HG03139 (cell line): ENCODE results near the gene SHLD1.
"Not testable (repeated sequence)": the region's sequence is repeated elsewhere in the genome, so short reads cannot be mapped to it uniquely, and the experiment has no call there.

Source experiments
- ATAC-seq: cut with Tn5 transposase; IDR thresholded peaks from one replicate; pipeline ENCODE4 v1.9.1; 2021; ENCODE audit not compliant: unreplicated experiment

The SHLD1 gene

GRCh38 chr20:5749952-5750779 is at the start of gene SHLD1:
TSS of gene SHLD1 (plus strand) at chr20:5750401. CDS start at chr20:5772866, 22,465 bp downstream.
- peak; percentile 94 for ATAC-seq

GRCh38 chr20:5702339-5702738 is 47.9 kb upstream of the SHLD1 start:
- ATAC-seq = not testable (repeated sequence)

- ATAC-seq = no peak
Observed at GRCh38 chr20:5703681-5704101, 46.5 kb upstream of the SHLD1 start.

- no peak for ATAC-seq
Observed at GRCh38 chr20:5705827-5706226, 44.4 kb upstream of the SHLD1 start.

GRCh38 chr20:5706797-5707196 is 43.4 kb upstream of the SHLD1 start:
- ATAC-seq = no peak

- ATAC-seq = no peak
Observed at GRCh38 chr20:5710551-5710950, 39.6 kb upstream of the SHLD1 start.

- no peak for ATAC-seq
Observed at GRCh38 chr20:5714261-5715041, 35.8 kb upstream of the SHLD1 start.

- no peak for ATAC-seq
Observed at GRCh38 chr20:5715071-5715841, 34.9 kb upstream of the SHLD1 start.

GRCh38 chr20:5716953-5717352 is 33.2 kb upstream of the SHLD1 start:
- ATAC-seq = no peak

- no peak for ATAC-seq
Observed at GRCh38 chr20:5718896-5719595, 31.2 kb upstream of the SHLD1 start.

GRCh38 chr20:5719861-5720403 is 30.3 kb upstream of the SHLD1 start:
- ATAC-seq = no peak

- no peak for ATAC-seq
Observed at GRCh38 chr20:5720696-5721095, 29.5 kb upstream of the SHLD1 start.

- ATAC-seq = not testable (repeated sequence)
Observed at GRCh38 chr20:5721356-5721755, 28.8 kb upstream of the SHLD1 start.

GRCh38 chr20:5722927-5723326 is 27.3 kb upstream of the SHLD1 start:
- no peak for ATAC-seq

- not testable (repeated sequence) for ATAC-seq
Observed at GRCh38 chr20:5725183-5725463, 25.1 kb upstream of the SHLD1 start.

GRCh38 chr20:5727018-5727515 is 23.1 kb upstream of the SHLD1 start:
- ATAC-seq = no peak

- no peak for ATAC-seq
Observed at GRCh38 chr20:5729348-5729747, 20.9 kb upstream of the SHLD1 start.

GRCh38 chr20:5730131-5730530 is 20.1 kb upstream of the SHLD1 start:
- no peak for ATAC-seq

GRCh38 chr20:5731753-5732366 is 18.3 kb upstream of the SHLD1 start:
- no peak for ATAC-seq

GRCh38 chr20:5734602-5735001 is 15.6 kb upstream of the SHLD1 start:
- ATAC-seq = no peak
